Caco-2 (cell line): ENCODE results near the gene NDUFA3. TPM values are rescaled to one million over a fixed set of nuclear protein-coding genes. Genes with fewer than 3 reads are reported as not detected.
A peak's percentile ranks its signal among the peaks of the same experiment; 100 is the strongest.

ENCODE experiments used
- Bru-seq: library from RNA; stranded (reverse); fragments of 400-500 nt; gene quantifications from one replicate; lab custom pipeline; 2021; lab: Mats Ljungman, UMichigan
- BruChase-seq, 2 experiments: library from RNA; stranded (reverse); fragments of 400-500 nt; gene quantifications; one replicate each; lab custom pipeline; 2021; lab: Mats Ljungman, UMichigan
- BruUV-seq: library from RNA; stranded (reverse); fragments of 400-500 nt; replicated peaks from 2 replicates; lab custom pipeline; 2021; lab: Mats Ljungman, UMichigan
- CTCF ChIA-PET: fragments of 300-600 bp; sonication (Branson Sonifier 250); formaldehyde crosslinking; loops from one replicate; lab custom pipeline; 2022; ENCODE audit warnings: antibody characterized with exemption; lab: Charles Lee
- POLR2A ChIA-PET: fragments of 300-600 bp; sonication (Branson Sonifier 250); formaldehyde crosslinking; loops from one replicate; lab custom pipeline; 2022; ENCODE audit warnings: antibody characterized with exemption; lab: Charles Lee
- DNase-seq, 2 experiments: peaks; one replicate each; pipeline versions ENCODE4 v3.0.0 to v3.0.0-alpha.2; 2020 to 2022
- H3K27me3 ChIP-seq: replicated peaks from 2 replicates; pipeline ENCODE4 v1.6.0; 2011; ENCODE audit warnings: low read length; ENCODE audit not compliant: control insufficient read depth, insufficient read depth
- H3K36me3 ChIP-seq: 2 replicates; pipeline ENCODE4 v1.5.1; 2011; ENCODE audit warnings: low read length; ENCODE audit not compliant: control insufficient read depth, insufficient read depth
- H3K4me1 ChIP-seq: fragments of 250-450 bp; sonication (Bioruptor Pico); 2 replicates; pipeline ENCODE4 v1.5.1; 2020; ENCODE audit warnings: mild to moderate bottlenecking
- H3K4me3 ChIP-seq: 2 replicates; pipeline ENCODE4 v1.5.1; 2011; ENCODE audit warnings: low read depth, mild to moderate bottlenecking, control low read depth, low read length
- H3K9me3 ChIP-seq: fragments of 250-450 bp; sonication (Bioruptor Pico); 2 replicates; pipeline ENCODE4 v1.5.1; 2020; ENCODE audit warnings: mild to moderate bottlenecking, moderate library complexity
- H3K27ac Mint-ChIP-seq: one replicate; pipeline ENCODE4 v1.8.0; 2022; ENCODE audit warnings: mixed read lengths; ENCODE audit not compliant: unreplicated experiment
- H3K27me3 Mint-ChIP-seq: one replicate; pipeline ENCODE4 v1.8.0; 2022; ENCODE audit warnings: mixed read lengths; ENCODE audit not compliant: insufficient read depth, unreplicated experiment
- H3K36me3 Mint-ChIP-seq: one replicate; pipeline ENCODE4 v1.8.0; 2022; ENCODE audit warnings: mild to moderate bottlenecking, mixed read lengths; ENCODE audit not compliant: insufficient read depth, unreplicated experiment
- H3K4me1 Mint-ChIP-seq: one replicate; pipeline ENCODE4 v1.8.0; 2022; ENCODE audit warnings: low read depth, mixed read lengths; ENCODE audit not compliant: unreplicated experiment
- H3K4me3 Mint-ChIP-seq: one replicate; pipeline ENCODE4 v1.8.0; 2022; ENCODE audit warnings: mild to moderate bottlenecking, moderate library complexity, mixed read lengths; ENCODE audit not compliant: unreplicated experiment
- H3K9me3 Mint-ChIP-seq: one replicate; pipeline ENCODE4 v1.8.0; 2022; ENCODE audit warnings: mixed read lengths; ENCODE audit not compliant: unreplicated experiment
- CTCF ChIP-seq, 2 experiments: fragments of 200-600 bp in 1 of 2; IDR thresholded peaks; 1 replicate in 1 of 2; 2 replicates in 1 of 2; pipeline versions ENCODE4 v1.5.1 to v1.8.0; 2011 to 2022; ENCODE audit warnings: antibody characterized with exemption in 1 of 2, control low read depth in 1 of 2, inconsistent platforms in 1 of 2, low read depth in 1 of 2, low read length in 1 of 2, mild to moderate bottlenecking in 1 of 2, moderate library complexity in 1 of 2; ENCODE audit not compliant: insufficient read depth in 1 of 2, severe bottlenecking in 1 of 2, unreplicated experiment in 1 of 2
- intact Hi-C: fragments of 100-400 bp; cut with micrococcal nuclease; formaldehyde crosslinking; loops from one replicate; pipeline ENCODE4 v1.10.0; 2022; ENCODE audit not compliant: unreplicated experiment
- long read RNA-seq: library from polyadenylated mRNA; stranded (forward); transcript quantifications from one replicate; pipeline ENCODE4 v2.0.0, GENCODE V29; 2022
- total RNA-seq: library from RNA; stranded (reverse); gene quantifications from 2 replicates; pipeline ENCODE4 v1.2.3, GENCODE V29; 2022

NDUFA3 gene
- total RNA-seq, result 185 and 196 TPM in 2 replicates
- percentile 73 among the genes with signal in this experiment for Bru-seq, nascent RNA
- percentile 74 among the genes with signal in this experiment for BruChase-seq, experiment 1, labeled RNA remaining after a 2-hour chase
- BruChase-seq, experiment 2, labeled RNA remaining after a 6-hour chase, result percentile 74 among the genes with signal in this experiment
- long read RNA-seq, transcript NDUFA3-214 (4 exons, 963 nt), result major isoform, 122 of 151 reads
- long read RNA-seq, transcript NDUFA3-202 (5 exons, 435 nt), result minor isoform, 8 of 151 reads
- long read RNA-seq, transcript NDUFA3-213 (3 exons, 541 nt), result minor isoform, 7 of 151 reads
- long read RNA-seq, partial matches to known transcripts, result 1 of 151 reads
- long read RNA-seq, other reads (novel, unspliced or antisense), result 11 of 151 reads

GRCh38 chr19:54102421-54103169, at the start of gene NDUFA3:
NDUFA3 (plus strand) TSS chr19:54102855; CDS start chr19:54102879, 24 bp downstream.
- H3K36me3 ChIP-seq, result no peaks in the 10 kb centered on the region
- Mint-ChIP-seq H3K27ac (peak within 1 kb of the TSS; percentile 90), H3K36me3 (peaks cover 34% of the 10 kb centered on the region), H3K9me3 (no peaks in the 10 kb centered on the region), H3K4me3 (peak within 1 kb of the TSS; percentile 92), H3K27me3 (no peaks in the 10 kb centered on the region), H3K4me1 (peaks cover 10% of the 10 kb centered on the region)
- H3K27me3 ChIP-seq, result no peaks in the 10 kb centered on the region
- H3K4me1 ChIP-seq, result no peaks in the 10 kb centered on the region
- intact Hi-C loops, result loop anchor here (1.0 kb wide), 2 partner anchors 13 to 35 kb away; partner anchors contain the start of genes CNOT3, PRPF31 and TFPT
- CTCF ChIA-PET, result no interaction called here
- DNase-seq, result peak; percentile 99
- BruUV-seq, result no TSS peak
- POLR2A ChIA-PET, result no interaction called here
- H3K9me3 ChIP-seq, result no peaks in the 10 kb centered on the region
- no peak for TF ChIP-seq CTCF (IDR thresholded peaks at IDR 0.05; ENCODE audit: insufficient read depth in 1 of 2, low read depth in 1 of 2, low read length in 1 of 2, severe bottlenecking in 1 of 2, unreplicated experiment in 1 of 2)
- H3K4me3 ChIP-seq, result peak within 1 kb of the TSS; percentile 85

GRCh38 chr19:54062643-54063042, 40.0 kb upstream of the NDUFA3 start:
- no TSS peak for BruUV-seq
- Mint-ChIP-seq H3K9me3 (peaks cover 11% of the 10 kb centered on the region), H3K27me3 (peaks cover 6% of the 10 kb centered on the region), H3K36me3 (no peaks in the 10 kb centered on the region), H3K4me1 (no peaks in the 10 kb centered on the region), H3K27ac (no peak overlapping the region), H3K4me3 (no peak overlapping the region)
- no peaks in the 10 kb centered on the region for H3K36me3 ChIP-seq
- CTCF ChIA-PET, result no interaction called here
- intact Hi-C loops, result no loop called here
- no peak overlapping the region for H3K4me3 ChIP-seq
- no peaks in the 10 kb centered on the region for H3K9me3 ChIP-seq
- no peaks in the 10 kb centered on the region for H3K27me3 ChIP-seq
- H3K4me1 ChIP-seq, result no peaks in the 10 kb centered on the region
- POLR2A ChIA-PET, result no interaction called here
- DNase-seq, result no peak
- no peak for TF ChIP-seq CTCF (IDR thresholded peaks at IDR 0.05; ENCODE audit: insufficient read depth in 1 of 2, low read depth in 1 of 2, low read length in 1 of 2, severe bottlenecking in 1 of 2, unreplicated experiment in 1 of 2)

GRCh38 chr19:54063350-54064116, 39.1 kb upstream of the NDUFA3 start, which contains the start of gene VSTM1:
VSTM1 (minus strand) TSS chr19:54063897; CDS start chr19:54063777, 120 bp downstream.
- H3K4me1 Mint-ChIP-seq, result no peaks in the 10 kb centered on the region
- no peak for DNase-seq
- no peaks in the 10 kb centered on the region for H3K4me1 ChIP-seq
- H3K9me3 Mint-ChIP-seq, result peaks cover 11% of the 10 kb centered on the region
- peaks cover 6% of the 10 kb centered on the region for H3K27me3 Mint-ChIP-seq
- H3K4me3 Mint-ChIP-seq, result no peak within 1 kb of the TSS
- H3K36me3 Mint-ChIP-seq, result no peaks in the 10 kb centered on the region
- CTCF ChIA-PET, result no interaction called here
- intact Hi-C loops, result no loop called here
- no peak within 1 kb of the TSS for H3K4me3 ChIP-seq
- POLR2A ChIA-PET, result no interaction called here
- H3K9me3 ChIP-seq, result no peaks in the 10 kb centered on the region
- no peak for TF ChIP-seq CTCF (IDR thresholded peaks at IDR 0.05; ENCODE audit: insufficient read depth in 1 of 2, low read depth in 1 of 2, low read length in 1 of 2, severe bottlenecking in 1 of 2, unreplicated experiment in 1 of 2)
- no peaks in the 10 kb centered on the region for H3K36me3 ChIP-seq
- H3K27me3 ChIP-seq, result no peaks in the 10 kb centered on the region
- no TSS peak for BruUV-seq
- H3K27ac Mint-ChIP-seq, result no peak within 1 kb of the TSS
